ENCODE results near the gene ACSM2A.

DNA sequence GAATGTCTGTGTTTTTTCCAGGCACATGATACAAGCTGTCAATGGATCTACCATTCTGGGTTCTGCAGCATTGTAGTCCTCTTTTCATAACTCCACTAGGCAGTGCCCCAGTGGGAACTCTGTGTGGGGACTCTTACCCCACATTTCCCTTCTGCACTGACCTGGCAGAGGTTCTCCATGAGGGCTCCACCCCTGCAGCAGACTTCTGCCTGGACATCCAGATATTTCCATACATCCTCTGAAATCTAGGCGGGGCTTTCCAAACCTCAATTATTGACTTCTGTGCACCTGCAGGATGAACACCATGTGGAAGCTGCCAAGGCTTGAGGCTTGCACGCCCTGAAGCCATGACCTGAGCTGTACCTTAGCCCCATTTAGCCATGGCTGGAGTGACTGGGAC is 56.0 kb downstream of the ACSM2A start:
- TF ChIP-seq, protein P1, sequence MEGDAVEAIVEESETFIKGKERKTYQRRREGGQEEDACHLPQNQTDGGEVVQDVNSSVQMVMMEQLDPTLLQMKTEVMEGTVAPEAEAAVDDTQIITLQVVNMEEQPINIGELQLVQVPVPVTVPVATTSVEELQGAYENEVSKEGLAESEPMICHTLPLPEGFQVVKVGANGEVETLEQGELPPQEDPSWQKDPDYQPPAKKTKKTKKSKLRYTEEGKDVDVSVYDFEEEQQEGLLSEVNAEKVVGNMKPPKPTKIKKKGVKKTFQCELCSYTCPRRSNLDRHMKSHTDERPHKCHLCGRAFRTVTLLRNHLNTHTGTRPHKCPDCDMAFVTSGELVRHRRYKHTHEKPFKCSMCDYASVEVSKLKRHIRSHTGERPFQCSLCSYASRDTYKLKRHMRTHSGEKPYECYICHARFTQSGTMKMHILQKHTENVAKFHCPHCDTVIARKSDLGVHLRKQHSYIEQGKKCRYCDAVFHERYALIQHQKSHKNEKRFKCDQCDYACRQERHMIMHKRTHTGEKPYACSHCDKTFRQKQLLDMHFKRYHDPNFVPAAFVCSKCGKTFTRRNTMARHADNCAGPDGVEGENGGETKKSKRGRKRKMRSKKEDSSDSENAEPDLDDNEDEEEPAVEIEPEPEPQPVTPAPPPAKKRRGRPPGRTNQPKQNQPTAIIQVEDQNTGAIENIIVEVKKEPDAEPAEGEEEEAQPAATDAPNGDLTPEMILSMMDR (IDR thresholded peaks at IDR 0.05), result no peak
- no peak for TF ChIP-seq POLR2A (IDR thresholded peaks at IDR 0.05)
